Suprapubic skin (tissue), 4 donors: ENCODE measurements around the gene AXDND1.

Experiments
- CTCF ChIP-seq, 2 donors: fragments of 200-600 bp in 1 of 2; fragments of 450-650 bp in 1 of 2; sonication (generic) in 1 of 2; IDR thresholded peaks; one replicate each; pipeline ENCODE4 v1.5.1; 2016 to 2019; ENCODE audit warnings: antibody characterized with exemption in 2 of 2, mild to moderate bottlenecking in 1 of 2, moderate library complexity in 1 of 2
- POLR2A ChIP-seq, 2 donors: fragments of 450-650 bp; IDR thresholded peaks; one replicate each; pipeline ENCODE4 v1.6.1; 2017; ENCODE audit warnings: antibody characterized with exemption in 2 of 2, mild to moderate bottlenecking in 2 of 2, moderate library complexity in 2 of 2
- POLR2AphosphoS5 ChIP-seq, 3 donors: sonication (generic); formaldehyde crosslinking; IDR thresholded peaks; one replicate each; pipeline ENCODE4 v1.6.1; 2017; ENCODE audit warnings: antibody characterized with exemption in 3 of 3

- TF ChIP-seq POLR2A (IDR thresholded peaks at IDR 0.05) (no peak), CTCF (IDR thresholded peaks at IDR 0.05) (no peak), POLR2AphosphoS5 (IDR thresholded peaks at IDR 0.05) (no peak)
Measured at GRCh38 chr1:179478370-179478769, 112.6 kb downstream of the AXDND1 start.
